GM19372 (cell line): ENCODE measurements around the gene SSUH2.
"Not testable (repeated sequence)": the region's sequence is repeated elsewhere in the genome, so short reads cannot be mapped to it uniquely, and the experiment has no call there.

ENCODE experiments used
- ATAC-seq: cut with Tn5 transposase; IDR thresholded peaks from one replicate; pipeline ENCODE4 v1.9.1; 2021; ENCODE audit warnings: mild to moderate bottlenecking, low read depth, moderate library complexity; ENCODE audit not compliant: unreplicated experiment

Gene SSUH2

GRCh38 chr3:8660175-8661118, 15.8 kb upstream of the SSUH2 start:
- no peak for ATAC-seq

GRCh38 chr3:8659242-8659641, 14.6 kb upstream of the SSUH2 start:
- no peak for ATAC-seq

DNA sequence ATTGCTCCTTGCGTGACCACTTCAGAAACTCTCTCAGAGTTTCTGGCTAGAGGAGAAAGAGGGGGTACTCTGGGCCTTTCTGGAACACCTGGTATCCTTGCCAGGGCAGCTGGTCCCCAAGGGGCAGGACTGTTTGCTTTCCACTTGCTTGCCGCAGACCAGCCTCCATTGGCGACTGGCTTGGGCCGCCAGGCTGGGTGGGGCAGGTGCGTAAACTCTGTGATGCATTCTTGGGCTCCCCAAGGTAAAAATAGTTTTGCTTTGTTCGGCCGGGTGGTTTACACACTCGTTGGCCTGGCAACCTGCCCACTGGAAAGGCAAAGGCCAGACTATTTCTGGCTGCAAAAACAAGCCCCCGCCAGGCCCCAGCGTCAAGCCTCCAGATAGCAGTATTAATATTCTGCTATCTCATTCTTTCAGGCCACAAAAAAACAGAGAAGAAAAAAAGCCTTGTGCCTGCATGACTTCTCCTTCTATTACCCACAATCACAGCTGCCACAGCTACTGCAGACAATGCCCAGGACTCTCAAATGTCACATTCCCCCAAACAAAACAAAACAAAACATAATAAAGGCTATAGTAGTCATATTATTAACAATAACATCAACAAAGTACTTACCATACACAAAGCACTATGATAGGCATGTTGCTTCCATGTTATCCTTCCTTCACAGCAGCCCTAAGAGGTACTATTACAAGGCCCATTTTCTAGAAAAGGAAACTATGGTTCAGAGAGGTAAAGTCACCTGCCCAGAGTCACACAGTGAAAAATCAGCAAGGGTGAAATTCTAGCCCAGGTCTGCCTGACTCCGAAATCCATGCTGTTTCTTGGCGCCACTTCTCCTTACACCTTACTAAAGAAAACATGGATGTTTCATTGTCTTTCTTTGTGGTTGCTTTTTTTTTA, 14.0 kb upstream of the SSUH2 start:
- ATAC-seq, result peak; percentile 88

GRCh38 chr3:8657804-8658305, 13.3 kb upstream of the SSUH2 start:
- peak; percentile 42 for ATAC-seq

- no peak for ATAC-seq
These were observed 11.6 kb upstream of the SSUH2 start for GRCh38 chr3:8656240-8656639.

- no peak for ATAC-seq
These were observed 10.8 kb upstream of the SSUH2 start for GRCh38 chr3:8655387-8655835.

DNA sequence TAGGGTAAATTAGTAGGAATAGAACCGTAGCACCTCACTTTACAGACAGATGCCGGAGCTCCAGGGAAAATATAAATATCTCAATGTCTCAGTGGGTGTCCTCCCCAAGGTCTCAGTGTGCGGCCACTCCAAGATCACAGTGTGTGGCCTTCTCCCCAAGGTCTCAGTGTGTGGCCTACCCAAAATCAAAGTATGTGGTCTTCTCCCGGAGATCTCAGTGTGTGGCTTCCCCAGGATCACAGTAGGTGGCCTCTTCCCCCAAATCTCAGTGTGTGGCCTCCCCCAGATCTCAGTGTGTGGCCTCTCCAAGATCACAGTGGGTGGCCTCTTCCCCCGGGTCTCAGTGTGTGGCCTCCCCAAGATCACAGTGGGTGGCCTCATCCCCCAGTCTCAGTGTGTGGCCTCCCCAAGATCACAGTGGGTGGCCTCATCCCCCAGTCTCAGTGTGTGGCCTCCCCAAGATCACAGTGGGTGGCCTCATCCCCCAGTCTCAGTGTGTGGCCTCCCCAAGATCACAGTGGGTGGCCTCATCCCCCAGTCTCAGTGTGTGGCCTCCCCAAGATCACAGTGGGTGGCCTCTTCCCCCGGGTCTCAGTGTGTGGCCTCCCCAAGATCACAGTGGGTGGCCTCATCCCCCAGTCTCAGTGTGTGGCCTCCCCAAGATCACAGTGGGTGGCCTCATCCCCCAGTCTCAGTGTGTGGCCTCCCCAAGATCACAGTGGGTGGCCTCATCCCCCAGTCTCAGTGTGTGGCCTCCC, 10.2 kb upstream of the SSUH2 start:
- ATAC-seq, result not testable (repeated sequence)

DNA sequence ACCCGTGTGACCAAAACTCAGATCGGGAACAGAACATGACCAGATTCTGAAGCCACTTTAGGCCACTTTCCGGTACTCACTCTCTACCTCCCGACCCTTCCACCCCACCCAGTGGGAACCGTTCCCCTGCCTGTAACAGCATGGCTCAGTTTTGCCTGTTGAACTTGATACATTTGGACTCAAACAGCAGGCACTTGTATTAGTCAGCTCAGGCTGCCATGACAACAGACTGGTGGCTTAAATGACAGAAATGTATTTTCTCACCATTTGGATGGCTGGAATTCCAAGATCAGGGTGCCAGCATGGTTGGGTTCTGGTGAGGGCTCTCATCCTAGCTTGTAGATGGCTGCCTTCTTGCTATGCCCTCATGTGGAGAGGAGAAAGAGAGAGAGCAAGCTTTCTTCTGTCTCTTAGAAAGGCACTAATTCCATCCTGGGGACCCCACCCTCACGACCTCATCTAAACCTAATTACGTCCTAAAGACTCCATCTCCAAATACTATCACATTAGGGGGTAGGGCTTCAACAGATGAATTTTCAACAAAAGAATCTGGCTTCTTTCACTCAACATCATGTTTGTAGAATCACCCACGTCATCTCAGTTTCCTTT, 9.3 kb upstream of the SSUH2 start:
- no peak for ATAC-seq

GRCh38 chr3:8652324-8652987, 7.9 kb upstream of the SSUH2 start:
- no peak for ATAC-seq

DNA sequence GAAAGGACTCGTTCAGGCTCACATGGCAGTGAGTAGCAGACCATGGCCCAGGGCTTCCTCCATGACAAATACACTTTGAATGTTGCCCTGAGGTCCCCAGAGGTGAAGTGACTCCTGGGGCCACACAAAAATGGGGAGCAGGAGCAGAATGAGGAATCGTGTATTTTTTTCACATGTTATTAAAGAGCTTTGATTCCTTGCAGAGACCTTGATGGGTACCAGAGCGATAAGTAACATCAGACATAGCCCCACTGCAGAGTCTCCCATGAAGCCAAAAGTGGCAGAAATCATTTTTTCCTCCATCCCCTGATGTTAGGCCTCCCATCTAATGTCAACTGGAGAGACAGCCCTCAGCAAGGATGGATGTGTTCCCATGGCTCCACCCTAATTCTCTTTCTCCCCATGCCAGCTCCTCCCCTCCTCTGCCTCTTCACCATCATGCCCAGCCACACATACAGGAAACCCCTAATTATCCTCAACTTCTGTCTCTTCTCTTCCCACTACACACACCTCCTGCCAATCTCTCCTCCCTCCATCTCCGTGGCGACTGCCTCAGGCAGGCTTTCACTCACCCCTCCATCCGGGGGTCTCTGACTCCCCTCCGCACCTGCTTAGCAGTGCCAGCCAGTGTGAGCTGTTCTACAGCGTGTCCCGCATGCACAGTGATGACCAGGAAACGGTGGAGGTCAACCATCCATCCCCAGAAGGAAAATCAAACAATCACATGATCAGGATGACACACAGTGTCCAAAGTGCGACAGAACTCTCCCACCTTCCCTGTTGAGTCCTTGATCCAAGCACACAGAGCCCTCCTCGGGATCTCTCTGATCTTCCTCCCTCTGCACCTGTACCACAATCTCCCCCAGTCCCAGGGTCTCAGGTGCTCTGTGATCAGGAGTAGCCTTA, 7.1 kb upstream of the SSUH2 start:
- no peak for ATAC-seq

DNA sequence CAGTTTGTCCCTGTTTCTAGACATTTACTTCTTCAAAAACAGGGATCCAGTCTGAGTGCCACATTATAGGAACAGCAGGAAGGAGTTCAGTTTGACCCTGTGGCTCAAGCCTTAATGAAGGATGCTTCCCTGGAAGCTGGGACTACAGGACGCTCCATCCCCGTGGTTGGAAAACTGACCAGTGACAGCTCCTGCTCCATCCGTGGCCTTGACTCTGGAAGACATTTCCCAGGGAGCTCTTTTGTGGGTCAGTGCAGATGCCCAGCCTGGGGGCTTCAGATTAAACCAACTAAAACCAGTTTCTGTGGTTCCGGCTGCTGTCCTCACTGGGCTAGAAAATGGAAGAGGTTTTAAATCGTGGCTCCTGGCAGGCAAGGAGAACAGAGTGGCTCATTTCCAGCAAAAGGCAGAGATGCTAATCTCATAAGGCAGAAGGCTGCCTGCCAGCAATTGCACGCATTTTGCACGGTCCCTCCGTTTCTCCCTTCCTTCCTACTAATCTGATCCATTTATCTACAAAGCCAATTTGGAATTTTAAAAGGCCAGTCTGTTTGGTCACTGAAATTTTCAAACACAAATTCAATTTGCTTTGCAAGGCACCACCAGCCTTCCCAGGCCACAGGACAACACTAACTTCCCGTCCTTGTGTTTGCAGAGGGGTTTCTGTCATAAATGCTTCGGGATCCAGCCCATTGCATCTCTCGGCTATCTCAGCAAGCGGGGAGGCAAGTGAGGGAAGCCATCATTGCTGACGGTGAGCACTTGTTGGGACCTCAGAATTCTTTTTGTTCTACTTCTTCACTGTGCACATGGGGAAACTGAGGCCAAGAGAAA, 6.2 kb upstream of the SSUH2 start:
- no peak for ATAC-seq

DNA sequence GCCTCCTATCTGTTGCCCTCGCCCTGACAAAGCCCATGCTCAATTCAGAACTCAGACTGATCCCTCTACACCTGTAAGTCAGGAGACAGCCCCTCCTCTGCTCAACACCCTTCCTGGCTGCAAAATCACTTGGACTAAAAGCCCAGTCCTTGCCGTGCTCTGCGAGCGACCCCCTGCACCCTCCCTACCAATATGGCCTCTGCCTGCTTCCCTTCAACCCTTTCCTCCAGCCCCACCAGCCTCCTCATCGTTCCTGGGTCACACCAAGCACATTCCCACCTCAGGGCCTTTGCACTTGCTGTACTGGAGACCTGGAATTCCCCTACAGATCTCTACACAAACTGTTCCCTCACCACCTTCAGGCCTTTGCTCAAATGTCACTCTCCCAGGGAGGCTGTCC, 5.2 kb upstream of the SSUH2 start:
- ATAC-seq, result no peak

- no peak for ATAC-seq
These were observed 4.5 kb upstream of the SSUH2 start for GRCh38 chr3:8648909-8649741.

GRCh38 chr3:8647137-8647985, 2.8 kb upstream of the SSUH2 start:
- ATAC-seq, result no peak

DNA sequence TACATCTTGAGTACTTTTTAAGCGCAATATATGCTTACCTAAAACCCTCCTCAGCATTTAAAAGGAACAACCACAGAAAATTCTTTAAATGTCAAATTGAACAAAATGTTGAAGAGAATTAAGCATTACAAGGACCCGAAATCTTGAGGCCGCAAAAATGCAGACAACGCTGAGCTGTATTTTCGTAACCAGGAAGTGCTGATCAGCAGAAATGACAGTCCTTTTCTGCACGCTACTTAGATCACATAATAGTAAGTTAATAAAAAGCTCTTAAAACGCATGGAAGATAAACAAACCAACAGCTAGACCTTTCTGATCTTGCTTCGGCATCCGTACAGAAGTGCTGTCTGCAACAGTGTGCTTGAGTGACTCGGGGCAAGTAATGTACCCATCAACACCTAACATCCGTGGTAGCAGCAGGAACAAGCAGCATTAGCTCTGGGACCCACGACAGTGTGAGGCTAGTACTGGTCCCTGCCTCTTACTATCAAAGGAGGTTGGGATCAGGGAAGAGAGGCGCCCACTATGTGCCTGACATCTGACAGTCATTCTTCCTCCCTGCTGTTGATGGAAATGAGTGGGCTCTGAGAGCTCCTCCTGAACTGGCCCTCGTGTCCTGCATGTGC, 1.8 kb upstream of the SSUH2 start:
- no peak for ATAC-seq
